GM04504 (cell line): Measurements from ENCODE around the gene PRKAA2.

Experiments used
- DNase-seq: peaks from one replicate; pipeline ENCODE4 v3.0.0-alpha.2; 2012; ENCODE audit warnings: low read depth

Gene PRKAA2

GRCh38 chr1:56654126-56654923 is 9.2 kb downstream of the PRKAA2 start:
- DNase-seq: no peak

DNA sequence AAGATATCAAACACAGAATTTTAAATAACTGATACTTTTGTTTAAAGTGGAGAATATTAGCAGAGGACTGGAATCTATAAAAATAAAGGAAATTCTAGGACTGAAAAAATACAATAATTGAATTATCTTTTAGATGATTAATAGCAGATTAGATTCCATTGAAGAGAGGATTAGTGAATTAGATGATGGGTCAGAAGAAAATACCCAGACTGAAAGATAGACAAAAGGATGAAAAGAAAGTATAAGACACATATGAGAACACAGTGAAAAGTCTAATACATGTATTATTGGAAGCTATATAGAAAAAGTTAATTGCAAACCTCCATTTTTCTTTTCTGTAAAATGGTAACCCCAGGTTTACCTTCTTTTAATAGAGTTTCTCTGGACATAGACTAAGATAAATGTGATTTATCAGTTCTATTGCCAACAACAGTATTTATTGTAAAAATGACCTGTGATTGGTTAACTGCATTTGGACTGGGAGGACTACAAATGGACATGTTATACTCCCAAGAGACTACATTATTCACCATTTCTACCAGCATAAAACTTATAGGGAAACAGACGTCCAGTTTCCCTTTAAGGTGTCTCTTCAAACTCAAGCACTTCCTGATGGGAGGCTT is 11.0 kb downstream of the PRKAA2 start:
- DNase-seq: no peak

DNA sequence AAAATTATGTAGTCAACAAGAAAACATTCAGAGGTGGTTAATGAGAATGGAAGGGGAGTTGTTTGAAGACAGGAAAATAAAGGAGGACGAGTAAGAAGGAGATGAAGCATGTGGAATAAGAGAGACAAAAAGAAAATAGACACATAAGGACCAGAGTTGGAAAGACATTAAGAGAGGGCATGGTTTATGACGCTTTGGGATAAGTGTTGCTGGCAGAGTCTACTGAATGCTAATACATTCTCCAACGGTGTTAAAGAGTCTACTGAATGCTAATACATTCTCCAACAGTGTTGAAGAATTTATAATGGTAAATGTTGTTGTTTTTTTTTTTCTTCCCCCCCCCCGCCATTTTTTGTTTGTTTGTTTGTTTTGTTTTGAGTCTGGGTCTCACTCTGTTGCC is 13.1 kb downstream of the PRKAA2 start:
- DNase-seq: no peak

DNA sequence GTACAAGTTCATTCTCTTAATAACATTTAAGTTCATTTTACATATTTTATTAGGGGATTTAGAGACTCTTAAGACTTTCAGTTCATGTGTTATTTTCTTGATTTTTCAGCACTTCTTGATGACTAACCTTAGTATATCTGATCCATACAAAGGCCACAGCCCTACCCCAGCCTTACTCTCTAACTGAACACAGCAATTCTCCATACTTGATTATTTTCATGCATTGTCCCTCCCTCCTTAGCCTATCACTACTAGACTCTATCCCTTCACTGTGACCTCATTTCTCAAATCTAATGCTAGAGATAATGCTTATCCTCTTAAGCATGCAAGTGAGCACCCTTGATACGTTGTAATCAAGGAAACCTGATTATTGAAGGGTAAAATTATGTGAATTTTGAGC is 15.2 kb downstream of the PRKAA2 start:
- no peak for DNase-seq

DNA sequence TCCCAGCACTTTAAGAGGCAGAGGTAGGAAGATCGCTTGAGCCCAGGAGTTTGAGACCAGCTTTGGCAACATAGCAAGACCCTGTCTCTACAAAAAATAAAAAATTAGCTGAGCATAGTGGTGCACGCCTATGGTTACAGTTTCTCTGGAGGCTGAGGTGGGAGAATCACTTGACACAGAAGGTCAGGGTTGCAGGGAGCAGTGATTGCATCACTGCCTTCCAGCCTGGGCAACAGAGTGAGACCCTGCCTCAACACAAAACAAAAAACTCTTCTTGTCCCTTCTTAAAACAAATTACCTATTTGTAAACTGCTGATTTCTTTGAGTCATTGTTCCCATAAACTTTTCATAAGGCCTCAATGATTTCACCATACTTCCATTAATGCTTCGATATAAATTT is 18.7 kb downstream of the PRKAA2 start:
- DNase-seq: no peak

DNA sequence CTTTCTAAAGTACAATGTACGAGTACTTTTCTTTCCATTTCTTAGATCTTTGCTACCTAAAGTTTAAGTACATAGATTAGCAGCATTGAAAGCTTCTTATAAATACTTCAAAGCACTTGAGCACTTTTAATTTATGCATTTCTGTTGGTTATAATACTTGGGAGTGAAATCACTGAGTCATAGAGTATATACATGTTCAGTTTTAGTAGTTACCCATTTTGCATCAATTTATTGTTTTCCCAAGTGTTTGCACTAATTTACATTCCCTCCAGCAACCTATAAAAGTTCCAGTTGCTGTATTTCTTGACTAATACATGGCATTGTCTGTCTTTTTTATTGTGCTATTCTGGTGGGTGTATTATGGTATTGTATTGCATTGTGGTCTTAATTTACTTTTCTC is 20.3 kb downstream of the PRKAA2 start:
- DNase-seq: no peak

DNA sequence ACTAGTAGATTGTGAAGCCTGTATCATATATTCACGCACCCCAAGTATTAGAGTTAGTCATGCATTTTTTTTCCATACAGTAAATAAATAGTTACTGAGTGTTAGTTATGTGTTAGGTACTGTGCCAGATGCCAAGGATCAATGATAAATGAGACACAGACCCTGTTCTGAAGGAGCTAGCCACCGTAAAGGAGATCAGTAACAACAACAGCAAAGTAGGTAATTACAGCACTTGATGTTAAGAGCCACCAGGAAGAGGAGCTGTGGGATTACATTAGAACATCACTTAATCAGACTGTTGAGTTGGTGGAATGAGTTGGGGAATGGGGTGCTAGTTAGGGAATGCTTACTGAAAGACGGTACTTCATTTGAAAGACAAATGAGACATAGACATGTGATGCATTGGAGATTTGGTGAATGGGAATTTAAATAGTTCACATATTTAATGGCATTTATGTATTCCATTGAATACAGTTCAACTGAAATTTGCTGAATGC is 21.0 kb downstream of the PRKAA2 start:
- no peak for DNase-seq

DNA sequence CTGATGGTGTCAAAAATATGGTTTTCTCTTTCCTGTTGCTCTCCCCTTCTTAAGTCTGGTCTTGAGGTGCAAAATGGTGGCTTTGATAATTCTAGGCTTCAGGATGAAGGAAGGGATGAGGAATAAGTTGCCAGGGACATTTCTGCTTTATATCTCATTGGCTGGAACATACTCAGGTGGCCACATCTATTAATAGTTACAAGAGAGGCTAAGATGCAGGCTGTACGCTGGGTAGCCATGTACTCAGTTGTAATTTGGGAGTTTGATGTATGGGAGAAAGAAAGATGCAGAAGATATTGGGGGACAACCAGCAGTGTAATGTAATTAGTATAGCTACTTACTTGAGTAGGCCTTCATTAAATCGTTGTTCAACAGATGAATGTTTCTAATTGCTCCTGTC is 25.2 kb downstream of the PRKAA2 start:
- DNase-seq: no peak

GRCh38 chr1:56671085-56671484 is 26.0 kb downstream of the PRKAA2 start:
- no peak for DNase-seq

GRCh38 chr1:56671542-56671941 is 26.4 kb downstream of the PRKAA2 start:
- DNase-seq: no peak

DNA sequence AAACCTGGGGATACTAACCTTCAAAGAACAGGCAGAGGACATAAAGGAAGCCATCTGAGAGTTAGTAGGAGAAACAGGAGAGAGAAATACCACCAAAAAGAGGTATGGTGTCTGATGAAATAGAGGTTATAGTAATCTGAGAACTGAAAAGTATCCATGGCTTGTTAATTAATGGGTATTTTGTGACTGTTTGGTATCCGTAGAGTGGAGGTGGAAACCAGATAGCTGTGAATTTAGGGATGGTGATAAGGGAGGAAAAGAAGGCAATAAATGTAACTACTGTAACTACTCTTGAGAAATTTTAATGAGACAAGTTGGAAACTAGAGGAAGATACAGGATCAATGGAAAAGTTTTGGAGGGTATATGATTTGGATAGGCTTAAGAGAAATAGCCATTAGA is 27.5 kb downstream of the PRKAA2 start:
- no peak for DNase-seq

- DNase-seq: no peak
Observed at GRCh38 chr1:56675763-56676162, 30.6 kb downstream of the PRKAA2 start.

DNA sequence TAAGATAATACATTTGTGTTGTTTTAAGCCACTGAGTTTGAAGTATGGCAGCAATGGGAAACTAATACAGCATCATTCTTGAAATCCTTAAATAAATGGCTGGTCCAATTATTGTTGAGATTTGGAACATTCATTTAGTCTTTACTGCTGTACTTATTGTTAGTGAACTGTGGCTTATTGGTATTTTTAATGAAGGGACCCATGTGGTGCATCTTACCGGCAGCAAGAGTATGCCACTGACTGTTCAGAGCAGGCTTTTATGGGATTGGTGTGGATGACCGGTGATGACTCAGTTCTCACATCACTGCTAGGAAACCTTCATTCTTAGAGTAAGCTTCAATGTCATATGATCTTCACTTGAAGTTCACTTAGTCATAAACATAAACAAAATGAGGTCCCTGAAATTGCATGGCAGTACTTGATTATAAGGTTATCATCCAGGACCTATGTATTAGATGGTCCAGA is 31.5 kb downstream of the PRKAA2 start:
- peak; percentile 56 for DNase-seq

DNA sequence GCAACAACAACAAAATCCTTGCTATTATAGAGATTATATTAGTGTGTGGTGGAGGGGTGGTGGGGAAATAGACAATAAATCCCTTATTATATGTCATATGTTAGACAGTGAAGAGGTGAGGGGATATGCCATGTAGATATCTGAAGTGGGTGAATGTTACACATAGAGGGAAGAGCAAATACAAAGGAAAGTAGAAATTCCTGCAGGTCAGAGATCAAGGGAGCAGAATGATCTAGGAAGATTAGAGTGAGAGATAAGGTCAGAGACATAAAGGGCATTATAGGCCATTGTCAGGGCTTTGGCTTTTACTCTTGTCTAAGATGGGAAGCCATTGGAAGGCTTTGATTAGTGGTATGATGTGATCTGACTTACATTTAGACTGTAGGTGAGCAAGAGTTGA is 38.5 kb downstream of the PRKAA2 start:
- no peak for DNase-seq

DNA sequence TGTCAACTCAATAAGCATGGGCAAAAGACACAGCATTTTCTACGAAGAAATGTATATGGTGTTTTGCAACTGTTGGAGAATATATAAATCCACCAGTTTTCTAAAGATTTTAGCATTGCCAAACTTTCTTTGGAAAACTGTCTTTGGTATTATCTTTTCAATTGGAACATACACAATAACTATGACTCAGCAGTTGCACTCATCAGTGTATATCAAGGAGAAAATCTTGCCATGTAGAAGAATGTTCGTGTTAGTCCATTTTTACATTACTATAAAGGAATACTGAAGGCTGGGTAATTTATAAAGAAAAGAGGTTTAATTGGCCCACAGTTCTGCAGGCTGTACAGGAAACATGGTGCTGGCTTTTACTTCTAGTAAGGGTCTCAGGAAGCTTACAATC is 41.1 kb downstream of the PRKAA2 start:
- no peak for DNase-seq

- DNase-seq: peak; percentile 24
Observed at GRCh38 chr1:56688522-56689026, 43.5 kb downstream of the PRKAA2 start.

- DNase-seq: no peak
Observed at GRCh38 chr1:56696663-56697062, 51.5 kb downstream of the PRKAA2 start.

DNA sequence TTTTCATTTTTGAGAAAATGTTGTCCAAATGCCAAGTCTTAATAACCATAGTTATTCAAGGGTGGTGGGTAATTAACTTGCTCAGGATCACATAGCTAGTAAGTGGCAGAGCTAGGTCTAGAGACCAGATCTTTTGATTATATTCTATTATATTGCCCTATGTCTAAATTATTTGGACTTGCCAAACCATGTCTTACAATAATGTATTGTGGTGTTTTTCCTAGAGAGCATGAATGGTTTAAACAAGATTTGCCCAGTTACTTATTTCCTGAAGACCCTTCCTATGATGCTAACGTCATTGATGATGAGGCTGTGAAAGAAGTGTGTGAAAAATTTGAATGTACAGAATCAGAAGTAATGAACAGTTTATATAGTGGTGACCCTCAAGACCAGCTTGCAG is 58.6 kb downstream of the PRKAA2 start:
- no peak for DNase-seq

- DNase-seq: no peak
Observed at GRCh38 chr1:56707379-56707778, 62.3 kb downstream of the PRKAA2 start.

DNA sequence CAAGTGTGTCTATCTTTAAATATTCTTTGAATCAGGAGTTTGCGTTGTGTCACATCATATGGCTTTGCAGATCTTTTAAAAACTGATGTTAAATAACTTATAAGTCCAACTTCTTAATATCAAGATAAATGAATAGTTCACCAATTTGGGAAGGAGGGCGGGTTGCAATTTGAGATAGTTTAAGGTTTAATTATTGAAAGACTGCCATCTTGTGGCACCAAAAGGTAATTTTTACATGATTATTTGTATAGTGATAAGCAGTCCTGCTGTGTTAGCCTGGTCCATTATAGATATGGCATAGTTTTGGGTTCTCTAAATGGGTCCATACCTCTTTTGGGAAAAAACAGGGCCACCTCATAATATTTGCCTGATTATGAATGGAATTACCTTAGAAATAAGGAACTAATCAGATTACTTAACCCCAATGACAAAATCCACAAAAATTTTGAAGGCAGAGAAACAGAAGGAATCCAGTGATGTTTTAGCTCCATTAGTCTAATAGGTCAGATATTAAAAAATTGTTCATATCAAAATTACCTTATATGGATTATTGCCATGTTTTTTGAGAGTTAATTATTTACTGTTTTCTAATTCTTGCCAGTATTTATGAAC is 64.3 kb downstream of the PRKAA2 start:
- DNase-seq: peak; percentile 16

DNA sequence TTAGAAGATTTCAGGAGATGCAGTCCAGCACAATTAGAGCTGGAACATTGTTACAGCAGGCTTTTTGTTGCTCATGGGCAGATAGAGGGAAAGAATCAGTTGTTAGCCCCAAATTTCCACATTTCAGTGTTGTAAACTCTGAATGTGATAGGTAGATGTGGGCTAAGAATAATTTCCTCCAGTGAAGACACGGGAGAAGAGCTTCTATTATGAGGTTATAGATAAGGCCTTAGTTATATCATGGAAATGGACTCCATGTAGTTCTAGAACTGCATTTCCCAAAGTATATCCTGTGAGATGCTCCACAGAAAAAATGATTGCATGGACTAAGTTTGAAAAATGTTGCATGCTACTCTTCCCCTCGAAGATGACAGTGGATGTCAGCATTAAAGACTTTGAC is 64.9 kb downstream of the PRKAA2 start:
- no peak for DNase-seq

DNA sequence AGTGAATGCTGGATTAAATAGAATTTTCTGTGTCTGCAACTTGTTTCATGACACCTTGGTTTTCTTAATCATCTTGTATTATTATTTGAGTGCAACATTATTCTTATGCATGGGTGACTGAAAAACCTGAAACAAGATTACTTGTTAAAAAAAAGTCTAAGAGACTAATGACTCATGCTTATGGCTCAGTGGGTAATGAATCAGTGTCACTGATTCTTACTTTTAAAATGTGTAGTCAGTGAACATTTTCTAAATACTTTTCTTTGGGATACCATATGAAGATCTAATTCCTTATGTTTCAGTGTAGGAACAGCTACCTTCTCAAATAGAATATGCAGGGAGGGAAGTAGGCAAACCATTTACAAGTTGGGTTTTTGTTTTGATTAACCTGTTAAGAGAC is 65.5 kb downstream of the PRKAA2 start:
- DNase-seq: peak; percentile 27

GRCh38 chr1:56712150-56712549 is 67.0 kb downstream of the PRKAA2 start:
- no peak for DNase-seq
